VCaP (cell line): Measurements from ENCODE around the gene CA14.
"Not testable (repeated sequence)": the region's sequence is repeated elsewhere in the genome, so short reads cannot be mapped to it uniquely, and the experiment has no call there.

Experiments used
- H3K27ac ChIP-seq: fragments of 450-650 bp; 2 replicates; pipeline ENCODE4 v1.5.1; 2017
- CTCF ChIP-seq: fragments of 450-650 bp; conservative IDR thresholded peaks from 2 replicates; pipeline ENCODE4 v1.5.1; 2017; ENCODE audit warnings: mild to moderate bottlenecking, moderate library complexity

Gene CA14

GRCh38 chr1:150257624-150258585, at the start of gene CA14:
Gene CA14 (plus strand): TSS chr1:150257774. CDS start chr1:150258129, 355 bp downstream.
- H3K27ac ChIP-seq = peak within 1 kb of the TSS; percentile 20; the same call in 1 of the 2 replicates
- TF ChIP-seq CTCF = no peak

GRCh38 chr1:150208460-150208859, 49.1 kb upstream of the CA14 start:
- not testable (repeated sequence) for H3K27ac ChIP-seq

- no peak for TF ChIP-seq CTCF
- no peak overlapping the region for H3K27ac ChIP-seq
Measured at GRCh38 chr1:150210091-150210490, 47.5 kb upstream of the CA14 start.

- no peak overlapping the region for H3K27ac ChIP-seq
- no peak for TF ChIP-seq CTCF
Measured at GRCh38 chr1:150210706-150211105, 46.9 kb upstream of the CA14 start.

- no peak overlapping the region for H3K27ac ChIP-seq
- no peak for TF ChIP-seq CTCF
Measured at GRCh38 chr1:150212070-150212469, 45.5 kb upstream of the CA14 start.

GRCh38 chr1:150213170-150214098, 44.1 kb upstream of the CA14 start:
- TF ChIP-seq CTCF = no peak
- no peak overlapping the region for H3K27ac ChIP-seq

GRCh38 chr1:150214099-150214756, 43.3 kb upstream of the CA14 start:
- H3K27ac ChIP-seq = not testable (repeated sequence)

- H3K27ac ChIP-seq = not testable (repeated sequence)
Measured at GRCh38 chr1:150215855-150216254, 41.7 kb upstream of the CA14 start.
